Esophagus muscularis mucosa (tissue), 4 donors: ENCODE measurements around the gene MTURN. TPM values are rescaled to one million over a fixed set of nuclear protein-coding genes. Genes with fewer than 3 reads are reported as not detected.

Experiments
- DNase-seq: peaks from one replicate; pipeline ENCODE4 v3.0.0-alpha.2; 2017; ENCODE audit errors: extremely low spot score
- H3K27ac ChIP-seq, 4 donors: fragments of 200-600 bp; sonication (generic); replicated peaks in 1 of 4; 1 replicate in 3 of 4; 2 replicates in 1 of 4; pipeline ENCODE4 v1.5.1; 2016 to 2019; ENCODE audit warnings: mild to moderate bottlenecking in 1 of 4
- H3K27me3 ChIP-seq, 4 donors: fragments of 200-600 bp; sonication (generic); one replicate each; pipeline versions ENCODE4 v1.5.1 to v1.6.0; 2016 to 2019
- H3K36me3 ChIP-seq, 4 donors: fragments of 200-600 bp; sonication (generic); one replicate each; pipeline ENCODE4 v1.5.1; 2016 to 2019
- H3K4me1 ChIP-seq, 4 donors: fragments of 200-600 bp; sonication (generic); one replicate each; pipeline ENCODE4 v1.5.1; 2016 to 2019
- H3K4me3 ChIP-seq, 4 donors: fragments of 200-600 bp; sonication (generic); 1 replicate in 2 of 4; 2 replicates in 2 of 4; pipeline ENCODE4 v1.5.1; 2016 to 2019; ENCODE audit warnings: mild to moderate bottlenecking in 4 of 4, moderate library complexity in 1 of 4
- H3K9me3 ChIP-seq, 4 donors: fragments of 200-600 bp; sonication (generic); 1 replicate in 3 of 4; 2 replicates in 1 of 4; pipeline ENCODE4 v1.5.1; 2016 to 2019
- EP300 ChIP-seq: sonication (generic); formaldehyde crosslinking; IDR thresholded peaks from one replicate; pipeline ENCODE4 v1.6.1; 2017; ENCODE audit warnings: antibody characterized with exemption
- POLR2A ChIP-seq: fragments of 450-650 bp; IDR thresholded peaks from one replicate; pipeline ENCODE4 v1.6.1; 2017; ENCODE audit warnings: antibody characterized with exemption, moderate library complexity, mild to moderate bottlenecking, low read depth
- POLR2AphosphoS5 ChIP-seq, 2 donors: sonication (generic); formaldehyde crosslinking; IDR thresholded peaks; one replicate each; pipeline ENCODE4 v1.6.1; 2017; ENCODE audit warnings: antibody characterized with exemption in 2 of 2
- WGBS: methylation state at CpG from one replicate; pipeline ENCODE4 v1.1.5; 2018; 5-methylcytosine and 5-hydroxymethylcytosine counted together
- intact Hi-C: fragments of 100-400 bp; cut with DNase I; formaldehyde crosslinking; loops from one replicate; pipeline ENCODE4 v1.15.1; 2023
- total RNA-seq, 4 donors: library from RNA; depleted of rRNA; stranded (reverse); fragments of >200 nt; gene quantifications; one replicate each; pipeline versions ENCODE4 v1.1.0 to v1.2.1, GENCODE V29; 2016
- TF ChIP-seq, protein P1 (sequence below), 3 experiments: fragments of 200-600 bp in 2 of 3; fragments of 450-650 bp in 1 of 3; sonication (generic) in 2 of 3; IDR thresholded peaks; one replicate each; pipeline ENCODE4 v1.5.1; 2017 to 2019; ENCODE audit warnings: antibody characterized with exemption in 3 of 3, mild to moderate bottlenecking in 2 of 3, moderate library complexity in 1 of 3

The MTURN gene
- total RNA-seq, 4 donors from 2014 or later, result 158 to 249 (median 196) TPM

DNA sequence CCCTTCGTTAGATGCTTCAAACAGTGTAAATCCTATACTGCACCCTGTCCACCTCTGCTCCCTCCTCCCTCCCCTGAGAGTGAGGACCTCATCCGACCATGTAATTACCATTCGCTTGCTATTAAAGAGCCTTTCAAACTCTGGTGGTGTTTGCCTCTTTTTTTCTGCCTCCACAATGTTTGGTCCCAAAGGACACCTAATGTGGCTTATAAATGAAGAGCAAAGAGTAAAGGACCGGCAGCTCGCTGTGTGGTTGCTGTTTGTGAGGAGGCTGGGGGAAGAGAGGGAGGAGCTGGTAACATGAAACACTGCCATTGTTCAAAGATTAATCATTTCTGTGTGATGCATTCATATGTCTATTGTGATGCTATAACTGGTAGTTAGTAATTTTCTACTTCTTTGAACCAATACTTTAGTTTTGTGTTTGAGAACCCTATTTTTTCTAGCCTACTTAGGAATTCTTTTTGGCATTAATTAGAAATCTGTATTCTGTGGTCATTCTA, 27.9 kb downstream of the MTURN start:
- peak overlapping the region; percentile 34 to 65 (median 54) for H3K27ac ChIP-seq
- no peaks in the 10 kb centered on the region for H3K9me3 ChIP-seq
- H3K27me3 ChIP-seq, result no peaks in the 10 kb centered on the region
- H3K4me1 ChIP-seq, result peaks cover 19 to 61% (median 51%) of the 10 kb centered on the region in 4 donors
- H3K36me3 ChIP-seq, result peaks cover 0 to 48% (median 10%) of the 10 kb centered on the region in 4 donors
- DNase-seq, result no peak
- 63% methylated on average over 5 of the region's 5 CpGs for WGBS
- intact Hi-C loops, result loop anchor here (10.0 kb wide), 1 partner anchor 112 kb away; no protein-coding TSS in a partner anchor
- no peak for TF ChIP-seq POLR2AphosphoS5 (IDR thresholded peaks at IDR 0.05)
- no peak overlapping the region for H3K4me3 ChIP-seq

DNA sequence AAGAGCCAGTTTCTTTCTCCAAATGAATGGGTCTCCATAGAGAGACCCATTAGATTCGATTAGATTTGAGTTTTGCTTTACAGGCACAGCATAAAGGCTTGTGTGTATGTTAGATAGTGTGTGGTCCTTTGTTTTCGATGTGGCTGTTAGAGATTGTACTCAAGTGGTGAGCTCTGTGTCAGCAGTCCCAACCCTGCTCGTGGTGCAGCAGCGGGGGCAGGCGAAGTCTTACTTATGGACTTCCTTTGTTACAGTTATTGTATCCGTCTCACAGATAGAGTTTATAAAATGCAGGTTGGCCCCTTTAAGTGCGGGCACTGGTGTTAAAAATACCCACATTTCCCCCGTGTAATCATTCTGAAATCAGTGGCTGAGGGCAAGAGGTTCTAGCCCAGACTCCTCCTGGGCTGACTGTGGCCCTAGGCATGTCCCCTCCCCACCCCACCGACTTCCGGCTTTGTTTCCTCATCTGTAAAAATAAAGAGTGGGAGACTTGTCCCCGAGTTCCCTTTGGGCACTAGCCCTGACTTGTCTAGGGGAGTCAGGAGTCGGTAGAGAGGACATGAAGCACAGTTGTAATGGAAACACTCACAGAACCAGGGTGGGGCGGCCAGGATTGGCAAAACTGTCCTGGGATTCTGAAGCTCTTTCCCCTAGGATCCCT, 28.6 kb downstream of the MTURN start:
- Histone ChIP-seq H3K27ac (peak overlapping the region; percentile 34 to 65 (median 54)), H3K4me3 (peak overlapping the region in 1 of 4 donors; percentile 6), H3K27me3 (no peaks in the 10 kb centered on the region), H3K9me3 (no peaks in the 10 kb centered on the region), H3K36me3 (peaks cover 0 to 47% (median 8%) of the 10 kb centered on the region in 4 donors), H3K4me1 (peaks cover 19 to 67% (median 51%) of the 10 kb centered on the region in 4 donors)
- intact Hi-C loops, result loop anchor here (10.0 kb wide), 1 partner anchor 111 kb away; no protein-coding TSS in a partner anchor
- DNase-seq, result no peak
- WGBS, result 63% methylated on average over 13 of the region's 13 CpGs
- no peak for TF ChIP-seq EP300
- TF ChIP-seq, protein P1, sequence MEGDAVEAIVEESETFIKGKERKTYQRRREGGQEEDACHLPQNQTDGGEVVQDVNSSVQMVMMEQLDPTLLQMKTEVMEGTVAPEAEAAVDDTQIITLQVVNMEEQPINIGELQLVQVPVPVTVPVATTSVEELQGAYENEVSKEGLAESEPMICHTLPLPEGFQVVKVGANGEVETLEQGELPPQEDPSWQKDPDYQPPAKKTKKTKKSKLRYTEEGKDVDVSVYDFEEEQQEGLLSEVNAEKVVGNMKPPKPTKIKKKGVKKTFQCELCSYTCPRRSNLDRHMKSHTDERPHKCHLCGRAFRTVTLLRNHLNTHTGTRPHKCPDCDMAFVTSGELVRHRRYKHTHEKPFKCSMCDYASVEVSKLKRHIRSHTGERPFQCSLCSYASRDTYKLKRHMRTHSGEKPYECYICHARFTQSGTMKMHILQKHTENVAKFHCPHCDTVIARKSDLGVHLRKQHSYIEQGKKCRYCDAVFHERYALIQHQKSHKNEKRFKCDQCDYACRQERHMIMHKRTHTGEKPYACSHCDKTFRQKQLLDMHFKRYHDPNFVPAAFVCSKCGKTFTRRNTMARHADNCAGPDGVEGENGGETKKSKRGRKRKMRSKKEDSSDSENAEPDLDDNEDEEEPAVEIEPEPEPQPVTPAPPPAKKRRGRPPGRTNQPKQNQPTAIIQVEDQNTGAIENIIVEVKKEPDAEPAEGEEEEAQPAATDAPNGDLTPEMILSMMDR (IDR thresholded peaks at IDR 0.05), result no peak
- no peak for TF ChIP-seq POLR2AphosphoS5 (IDR thresholded peaks at IDR 0.05)
- no peak for TF ChIP-seq POLR2A

DNA sequence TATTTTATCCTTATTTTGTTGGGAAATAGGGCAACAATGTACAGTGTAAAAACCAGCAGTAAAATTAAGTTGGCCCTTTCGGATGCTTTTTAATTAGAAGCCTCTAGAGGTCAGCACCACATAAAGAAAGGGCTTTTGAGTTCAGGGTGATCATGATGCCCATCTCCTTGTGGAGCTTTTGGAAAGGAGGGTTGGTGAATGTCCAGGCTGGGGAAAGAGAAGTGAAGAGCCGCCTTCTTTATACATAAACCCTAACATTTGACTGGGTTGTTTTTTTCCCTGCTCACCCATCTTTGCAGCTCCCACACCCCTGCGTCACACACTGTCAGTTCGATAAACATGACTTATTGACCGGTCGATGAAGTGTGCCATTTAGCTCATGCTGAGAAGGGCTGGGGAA, 29.8 kb downstream of the MTURN start:
- H3K27me3 ChIP-seq, result no peaks in the 10 kb centered on the region
- no peaks in the 10 kb centered on the region for H3K9me3 ChIP-seq
- peaks cover 0 to 37% (median 5%) of the 10 kb centered on the region in 4 donors for H3K36me3 ChIP-seq
- peak overlapping the region in 3 of 4 donors; percentile 34 to 65 (median 59) for H3K27ac ChIP-seq
- H3K4me3 ChIP-seq, result no peak overlapping the region
- H3K4me1 ChIP-seq, result peaks cover 19 to 64% (median 47%) of the 10 kb centered on the region in 4 donors
- intact Hi-C loops, result loop anchor here (10.0 kb wide), 1 partner anchor 110 kb away; no protein-coding TSS in a partner anchor
- DNase-seq, result no peak
- no peak for TF ChIP-seq EP300
- TF ChIP-seq, protein P1 (IDR thresholded peaks at IDR 0.05), result peak; percentile 59 to 69 (median 67)
- no peak for TF ChIP-seq POLR2A
- WGBS, result 72% methylated on average over 6 of the region's 6 CpGs

DNA sequence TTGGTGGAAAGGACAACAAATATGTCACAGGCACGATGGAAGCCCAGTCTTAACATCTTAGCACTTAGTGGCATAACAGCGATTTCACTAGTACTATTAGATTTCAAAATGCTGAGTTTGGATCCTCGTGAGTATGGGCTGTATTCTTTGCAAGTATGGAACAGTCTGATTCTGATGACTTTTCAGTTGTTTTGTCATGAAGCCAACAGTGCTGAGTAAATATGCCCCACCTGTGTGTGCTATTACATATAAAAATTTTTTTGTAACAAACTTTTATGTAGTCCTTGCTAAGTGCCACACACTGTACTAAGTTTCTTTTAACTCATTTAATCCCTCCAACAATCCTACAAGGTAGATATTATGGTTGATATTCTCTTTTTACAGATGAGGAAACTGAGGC, 30.8 kb downstream of the MTURN start:
- Histone ChIP-seq H3K4me1 (peaks cover 16 to 64% (median 41%) of the 10 kb centered on the region in 4 donors), H3K9me3 (no peaks in the 10 kb centered on the region), H3K27ac (no peak overlapping the region), H3K27me3 (no peaks in the 10 kb centered on the region), H3K4me3 (no peak overlapping the region), H3K36me3 (peaks cover 0 to 30% (median 2%) of the 10 kb centered on the region in 4 donors)
- DNase-seq, result no peak
- intact Hi-C loops, result loop anchor here (10.0 kb wide), 1 partner anchor 109 kb away; no protein-coding TSS in a partner anchor
- WGBS, result 94% methylated on average over 3 of the region's 3 CpGs
- TF ChIP-seq, protein P1 (IDR thresholded peaks at IDR 0.05), result no peak
- TF ChIP-seq POLR2A, result no peak

DNA sequence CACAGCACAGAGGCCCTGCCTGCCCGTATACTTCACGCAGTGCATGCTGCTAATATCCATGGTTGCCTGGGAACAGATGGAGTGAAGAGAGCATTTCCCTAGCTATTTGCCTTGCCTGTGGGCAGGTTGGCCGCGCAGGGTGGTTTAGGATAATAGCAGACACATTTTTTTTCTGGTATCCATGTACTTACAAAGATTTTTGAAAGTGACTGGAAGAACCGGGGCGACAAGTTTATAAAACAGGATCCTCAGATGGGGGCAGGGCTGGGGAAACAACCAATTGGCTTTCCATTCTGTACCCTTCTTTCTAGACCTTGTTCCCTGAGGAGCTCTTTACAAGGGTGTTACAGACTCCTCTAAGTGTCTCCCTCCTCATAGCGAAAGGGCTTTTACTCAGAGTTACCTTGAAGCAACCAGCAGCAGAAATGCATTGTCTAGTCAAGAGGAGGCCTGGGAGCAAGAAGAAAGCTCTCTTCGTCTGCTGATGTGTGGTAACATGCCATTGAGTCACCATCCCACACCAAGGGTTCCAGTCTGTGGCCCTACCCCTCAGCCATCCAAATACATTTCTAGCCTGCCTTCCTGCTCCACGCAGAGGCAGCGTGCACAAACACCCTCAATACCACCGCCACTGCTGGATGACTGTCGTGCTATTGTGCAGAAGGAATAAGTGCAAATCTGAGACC, 31.5 kb downstream of the MTURN start:
- peaks cover 16 to 65% (median 43%) of the 10 kb centered on the region in 4 donors for H3K4me1 ChIP-seq
- H3K36me3 ChIP-seq, result peaks cover 0 to 24% (median 2%) of the 10 kb centered on the region in 4 donors
- intact Hi-C loops, result loop anchor here (2.0 to 10.0 kb wide), 2 partner anchors 109 to 247 kb away; no protein-coding TSS in a partner anchor
- no peak overlapping the region for H3K27ac ChIP-seq
- TF ChIP-seq, protein P1 (IDR thresholded peaks at IDR 0.05), result no peak
- TF ChIP-seq POLR2AphosphoS5 (IDR thresholded peaks at IDR 0.05) (no peak), POLR2A (no peak), EP300 (no peak)
- DNase-seq, result no peak
- no peak overlapping the region for H3K4me3 ChIP-seq
- H3K27me3 ChIP-seq, result no peaks in the 10 kb centered on the region
- WGBS, result 95% methylated on average over 12 of the region's 12 CpGs
- H3K9me3 ChIP-seq, result no peaks in the 10 kb centered on the region
